Measurements from ENCODE around the gene MIEF1.

Gene MIEF1

DNA sequence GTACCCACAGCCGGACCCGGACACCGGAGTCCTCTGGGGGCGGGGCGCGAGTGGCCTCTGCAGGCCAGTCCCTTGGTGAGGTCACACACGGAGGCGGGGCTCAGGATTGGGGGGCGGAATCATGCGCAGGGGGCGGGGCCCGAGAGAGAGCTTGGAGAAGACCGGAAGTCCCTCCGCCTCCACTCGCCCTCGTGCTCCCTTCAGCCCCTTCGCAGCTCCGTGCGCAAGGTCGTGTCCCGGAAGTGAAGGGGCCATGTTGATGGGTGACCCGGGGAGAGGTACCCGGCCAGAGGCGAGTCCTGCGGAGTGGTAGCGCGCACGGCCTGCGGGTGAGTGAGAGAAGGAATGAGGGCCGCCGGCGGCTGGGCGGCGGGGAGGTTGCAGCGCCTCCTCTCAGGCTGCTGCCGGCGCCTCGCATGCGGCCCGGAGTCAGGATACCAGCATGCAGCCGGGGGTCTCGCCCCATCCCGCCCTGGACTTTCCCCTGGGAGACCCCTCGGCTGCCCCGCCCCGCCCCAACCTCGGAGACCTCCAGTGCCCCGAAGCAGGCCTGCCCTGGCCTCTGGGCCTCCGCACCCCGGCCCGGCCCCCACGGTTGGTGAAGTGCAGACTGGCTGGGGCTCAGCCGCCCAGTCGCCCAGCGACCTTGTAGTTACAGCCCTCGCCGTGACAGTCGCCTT, at the start of gene MIEF1:
MIEF1 (plus strand) TSS at position 182 of the 680 bp plus-strand sequence. CDS start 9,005 bp downstream, outside the sequence.
- TF ChIP-seq ZNF274 (IDR thresholded peaks at IDR 0.05; ENCODE audit: low read depth, low read length), result no peak

DNA sequence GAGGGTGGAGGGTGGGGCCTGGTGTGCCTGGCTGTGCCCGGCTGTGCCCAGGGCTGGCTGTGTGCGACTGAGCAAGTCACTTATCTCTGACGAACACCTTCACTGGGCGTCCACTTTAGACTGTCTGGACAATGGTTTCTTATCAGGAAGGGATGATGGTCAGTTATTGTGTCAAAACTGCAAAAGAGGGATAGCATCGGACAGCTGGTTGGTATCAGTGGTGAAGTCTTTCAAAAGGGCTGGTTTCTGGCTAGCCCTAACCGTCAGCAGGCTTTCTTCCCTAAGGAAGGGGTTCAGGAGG, 49.4 kb upstream of the MIEF1 start:
- H3K4me3 ChIP-seq (ENCODE audit: low read length), result no peak overlapping the region
- no peak for TF ChIP-seq ZNF274 (IDR thresholded peaks at IDR 0.05; ENCODE audit: low read depth, low read length)

More for the DNA sequence above, at the start of gene MIEF1:
- H3K4me3 ChIP-seq (ENCODE audit: low read length), result peak within 1 kb of the TSS; percentile 84

DNA sequence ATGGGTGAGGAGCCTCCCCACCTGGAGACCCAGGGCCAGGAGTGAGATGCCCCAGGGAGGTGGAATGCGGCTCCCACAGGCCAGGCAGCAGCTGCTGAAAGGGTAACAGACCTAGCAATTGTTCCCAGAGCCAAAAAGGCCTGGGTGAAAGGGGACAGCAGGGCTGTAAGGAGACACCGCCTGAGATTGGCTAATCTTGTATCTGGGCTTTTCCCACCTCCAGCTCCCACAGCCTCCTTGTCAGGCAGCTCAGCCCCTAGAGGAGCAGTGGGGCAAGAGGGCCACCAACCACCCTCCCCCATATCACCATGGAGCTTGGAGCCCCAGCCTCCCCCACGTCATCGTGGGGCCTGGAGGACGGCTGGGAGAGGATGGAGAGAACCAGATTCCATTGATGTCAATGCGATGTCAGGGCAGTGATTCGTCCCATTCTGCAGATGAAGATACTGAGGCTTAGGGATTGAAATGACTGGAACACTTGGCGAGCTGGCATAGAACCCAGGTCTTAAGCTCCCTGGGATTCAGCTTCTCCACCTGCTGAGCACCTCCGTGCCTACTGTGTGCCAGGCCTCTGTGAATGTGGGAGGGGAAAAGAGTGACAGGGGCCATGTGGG, 48.2 kb upstream of the MIEF1 start:
- TF ChIP-seq ZNF274 (IDR thresholded peaks at IDR 0.05; ENCODE audit: low read depth, low read length), result no peak
- no peak overlapping the region for H3K4me3 ChIP-seq (ENCODE audit: low read length)

DNA sequence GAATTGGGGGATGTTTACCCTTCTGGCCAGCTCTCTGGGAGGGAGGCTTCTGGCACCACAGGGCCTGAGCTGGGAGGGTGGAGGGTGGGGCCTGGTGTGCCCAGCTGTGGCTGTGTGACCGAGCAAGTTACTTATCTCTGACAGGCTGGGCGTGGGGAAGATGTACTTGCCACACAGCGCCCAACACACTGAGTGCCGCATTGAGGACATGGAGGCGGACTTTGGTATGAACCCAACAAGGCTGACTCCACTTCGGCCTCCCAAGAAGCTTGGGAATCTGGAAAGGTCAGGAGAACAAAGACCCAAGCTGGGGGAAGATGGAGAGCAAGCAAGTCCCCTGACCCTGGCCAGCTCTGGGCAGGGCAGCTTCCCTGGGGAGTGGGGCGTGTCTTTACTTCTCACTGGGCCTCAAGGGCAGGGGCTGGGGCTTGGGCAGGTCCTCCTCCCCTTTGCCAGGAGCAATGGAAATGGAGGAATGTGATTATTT, 47.7 kb upstream of the MIEF1 start:
- no peak for TF ChIP-seq ZNF274 (IDR thresholded peaks at IDR 0.05; ENCODE audit: low read depth, low read length)

DNA sequence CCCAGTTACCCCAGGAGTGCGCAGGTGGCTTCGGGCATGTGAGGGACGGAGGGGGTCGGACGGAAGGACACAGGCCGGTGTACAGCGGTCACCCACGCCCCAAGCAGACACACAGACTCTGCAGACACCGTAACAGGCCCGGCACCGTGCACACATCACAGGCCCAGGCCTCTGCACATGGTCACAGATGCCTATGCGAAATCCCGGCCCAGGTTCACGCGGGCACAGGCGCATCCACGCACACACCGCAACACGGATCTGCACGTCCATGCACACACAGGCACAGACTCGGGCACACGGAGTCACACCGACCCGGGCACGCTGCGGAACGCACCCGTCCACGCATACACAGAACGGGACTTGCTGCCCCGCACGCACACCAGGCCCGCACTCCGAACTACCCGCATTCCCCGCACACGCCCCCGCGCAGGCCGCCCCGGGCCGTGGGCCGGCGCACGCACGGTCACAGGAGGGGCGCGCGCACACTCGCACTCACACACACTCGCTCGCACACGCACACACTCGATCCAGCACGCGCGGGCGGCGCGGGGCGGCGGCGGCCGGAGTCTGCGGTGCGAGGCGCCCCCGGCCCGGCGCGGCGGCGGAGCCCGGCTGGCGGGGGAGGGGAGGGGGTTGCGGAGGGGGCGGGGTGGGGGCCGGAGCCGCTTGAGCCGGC, 45.4 kb upstream of the MIEF1 start, which contains the start of gene MGAT3:
MGAT3 (plus strand) TSS at position 491 of the 676 bp plus-strand sequence. CDS start 30,336 bp downstream, outside the sequence.
- no peak for TF ChIP-seq ZNF274 (IDR thresholded peaks at IDR 0.05; ENCODE audit: low read depth, low read length)
- peak within 1 kb of the TSS; percentile 69 for H3K4me3 ChIP-seq (ENCODE audit: low read length)

More for the DNA sequence above, 47.7 kb upstream of the MIEF1 start:
- no peak overlapping the region for H3K4me3 ChIP-seq (ENCODE audit: low read length)

DNA sequence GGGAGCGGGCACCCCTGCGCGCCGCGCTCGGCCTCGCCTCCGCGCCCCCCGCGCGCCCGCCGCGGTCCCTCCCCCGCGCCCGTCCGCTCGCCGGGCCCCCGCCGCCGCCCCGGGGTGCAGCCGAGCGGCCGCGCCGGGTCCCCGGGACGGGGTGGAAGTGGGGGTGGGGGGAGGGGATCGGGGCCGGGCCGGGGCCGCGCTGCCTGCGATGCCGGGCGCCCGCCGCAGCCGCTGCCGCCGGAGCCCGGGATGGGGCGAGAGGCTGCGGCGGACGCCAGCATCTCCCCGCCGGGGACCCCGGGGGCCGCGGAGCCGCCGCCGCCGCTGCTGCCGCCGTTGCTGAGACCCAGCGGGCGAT, 44.9 kb upstream of the MIEF1 start:
- TF ChIP-seq ZNF274 (IDR thresholded peaks at IDR 0.05; ENCODE audit: low read depth, low read length), result no peak
- H3K4me3 ChIP-seq (ENCODE audit: low read length), result peak overlapping the region; percentile 69; the same call in 1 of the 2 replicates

DNA sequence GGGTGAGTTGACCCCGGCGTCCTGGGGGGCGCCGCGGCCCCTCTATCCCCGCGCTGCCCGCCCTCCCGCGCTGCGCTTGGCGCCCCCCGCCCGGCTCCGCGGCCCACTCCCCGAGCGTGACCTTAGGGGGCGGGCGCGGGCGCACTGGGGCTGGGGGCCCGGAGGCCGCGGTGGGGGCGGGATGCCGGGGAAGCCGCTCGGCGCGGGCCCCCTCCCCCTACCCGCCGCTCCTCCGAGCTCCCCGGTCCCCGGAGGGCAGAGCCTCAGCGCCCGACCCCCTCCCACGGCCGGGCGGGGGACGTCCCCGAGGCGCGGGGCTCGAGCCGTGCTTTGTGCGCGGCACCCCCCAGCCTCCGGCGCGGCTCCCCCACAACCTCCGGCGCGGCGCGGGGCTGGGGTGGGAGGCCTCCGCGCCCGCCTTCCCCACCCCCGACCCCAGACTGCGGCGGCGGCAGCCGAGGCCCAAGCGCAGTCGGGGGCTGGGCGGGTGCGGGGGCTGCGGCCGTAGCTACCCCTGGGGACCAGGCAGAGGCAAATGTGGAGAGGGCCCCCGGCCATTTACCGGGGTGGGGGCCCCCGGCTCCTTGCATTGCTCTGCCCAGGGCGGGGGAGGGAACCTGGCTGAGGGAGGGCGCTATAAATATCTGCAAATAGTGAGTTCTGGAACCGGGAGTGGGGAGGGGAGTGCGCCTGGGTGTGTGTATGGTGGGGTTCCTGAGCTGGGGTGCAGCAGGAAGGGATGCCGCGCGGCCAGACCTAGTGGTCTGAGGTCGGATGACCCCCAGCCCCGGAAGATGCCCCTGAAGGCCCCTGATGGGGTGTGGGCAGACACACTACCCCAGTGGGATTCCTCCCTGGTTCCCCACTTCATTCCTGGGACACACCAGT, 44.3 kb upstream of the MIEF1 start:
- no peak for TF ChIP-seq ZNF274 (IDR thresholded peaks at IDR 0.05; ENCODE audit: low read depth, low read length)
- H3K4me3 ChIP-seq (ENCODE audit: low read length), result peak overlapping the region; percentile 69

DNA sequence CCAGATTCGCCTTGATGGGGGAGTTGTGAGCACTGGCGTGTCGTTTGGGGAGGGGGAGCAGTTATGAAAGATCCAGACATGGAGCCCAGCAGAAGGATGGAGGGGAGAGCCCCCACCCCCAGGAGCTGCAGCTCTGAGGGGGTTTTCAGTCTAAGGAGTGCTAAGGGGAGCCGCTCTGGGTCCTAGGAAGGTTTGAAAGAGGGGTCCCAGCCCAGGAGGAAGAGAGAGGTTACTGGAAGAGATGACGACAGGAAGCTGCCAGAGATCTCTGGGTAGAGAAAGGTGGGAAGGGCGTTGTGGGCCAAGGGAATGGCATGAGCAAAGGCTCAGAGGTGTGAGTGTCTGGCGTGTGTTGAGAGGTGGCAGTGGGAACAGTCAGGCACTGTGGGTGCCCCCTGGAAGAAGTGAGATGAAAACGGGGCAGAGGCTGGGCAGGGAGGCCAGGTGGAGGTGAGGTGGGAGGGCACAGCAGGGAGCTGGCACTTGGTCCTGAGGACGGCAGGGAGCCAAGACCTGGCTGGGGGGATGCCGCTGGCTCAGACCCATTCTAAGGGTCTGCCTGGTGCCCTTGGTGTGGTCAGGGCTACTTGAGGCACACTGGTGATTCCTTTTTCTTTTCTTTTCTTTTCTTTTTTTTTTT, 43.5 kb upstream of the MIEF1 start:
- H3K4me3 ChIP-seq (ENCODE audit: low read length), result peak overlapping the region; percentile 69
- no peak for TF ChIP-seq ZNF274 (IDR thresholded peaks at IDR 0.05; ENCODE audit: low read depth, low read length)

DNA sequence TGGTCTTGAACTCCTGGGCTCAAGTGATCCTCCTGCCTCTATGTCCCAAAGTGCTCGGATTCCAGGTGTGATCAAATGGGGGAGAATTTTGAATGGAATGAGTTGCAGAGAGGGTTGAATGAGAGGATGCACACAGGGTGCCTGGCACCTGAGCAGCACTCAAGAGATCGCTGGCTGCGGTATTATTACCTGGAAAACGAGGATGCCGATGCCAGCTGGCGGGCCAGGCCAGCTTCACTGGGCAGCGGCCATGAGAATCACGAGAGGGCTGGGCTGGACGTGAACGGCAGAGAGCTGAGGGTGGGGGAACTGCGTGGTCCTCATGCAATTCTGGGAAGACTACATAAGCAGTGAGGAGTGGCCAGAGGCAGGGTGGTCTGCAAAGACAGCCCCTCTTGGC, 42.4 kb upstream of the MIEF1 start:
- no peak for TF ChIP-seq ZNF274 (IDR thresholded peaks at IDR 0.05; ENCODE audit: low read depth, low read length)
- no peak overlapping the region for H3K4me3 ChIP-seq (ENCODE audit: low read length)

DNA sequence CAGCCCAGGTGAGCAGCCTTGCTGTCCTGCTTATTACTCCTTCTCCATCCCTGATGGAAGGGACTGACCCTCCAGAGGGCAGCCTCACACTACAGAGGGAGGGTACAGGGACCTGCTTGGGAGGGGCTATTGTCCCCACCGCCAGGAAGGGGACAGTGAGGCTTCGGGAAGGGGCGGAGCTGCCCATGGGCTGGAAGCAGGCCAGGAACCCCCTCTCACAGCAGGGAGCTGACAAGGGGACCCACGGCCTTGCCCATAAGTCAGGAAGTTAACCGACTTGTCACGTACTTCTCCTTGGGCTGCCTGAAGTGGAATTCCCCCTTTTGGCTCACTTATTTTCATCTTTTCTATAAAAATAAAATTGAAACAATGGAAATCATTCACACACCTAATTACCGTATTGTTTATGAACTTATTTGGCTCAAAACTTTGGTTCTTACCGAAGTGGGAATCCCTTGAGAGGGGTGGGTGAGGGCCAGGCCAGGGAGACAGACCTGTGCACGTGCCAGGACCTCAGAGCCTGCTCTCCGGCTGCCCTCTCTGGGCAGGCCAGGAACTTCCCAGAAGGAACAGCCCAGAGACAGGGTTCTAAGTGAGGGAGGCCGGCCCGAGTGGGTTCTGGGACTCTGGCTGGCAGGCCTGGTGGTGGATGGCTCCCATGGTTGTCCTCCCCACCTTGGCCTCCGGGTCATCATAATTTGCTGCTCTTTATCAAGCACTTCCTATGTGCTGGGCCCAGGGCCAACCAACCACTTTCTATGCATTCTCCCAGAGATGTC, 39.5 kb upstream of the MIEF1 start:
- no peak overlapping the region; the same call in 1 of the 2 replicates for H3K4me3 ChIP-seq (ENCODE audit: low read length)
- TF ChIP-seq ZNF274 (IDR thresholded peaks at IDR 0.05; ENCODE audit: low read depth, low read length), result no peak

DNA sequence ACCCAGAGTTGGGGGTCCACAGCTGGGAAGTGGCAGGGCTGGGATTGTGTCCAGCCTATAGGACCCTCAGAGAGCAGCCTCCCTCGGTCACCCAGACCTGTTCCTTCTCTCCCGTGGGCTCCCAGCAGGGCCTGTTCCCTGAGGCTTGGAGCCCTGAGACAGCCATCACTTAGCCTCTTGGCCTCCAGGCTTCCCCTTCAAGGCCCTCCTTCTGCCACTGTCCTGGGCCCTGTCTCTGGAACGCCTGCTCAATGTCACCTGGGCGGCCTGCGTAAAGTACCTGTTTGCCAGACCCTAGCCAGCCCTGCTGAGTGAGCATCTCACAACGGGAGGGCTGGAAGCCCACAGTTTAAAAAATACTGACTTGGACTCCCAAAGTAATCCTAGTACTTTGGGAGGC, 38.8 kb upstream of the MIEF1 start:
- H3K4me3 ChIP-seq (ENCODE audit: low read length), result no peak overlapping the region
- no peak for TF ChIP-seq ZNF274 (IDR thresholded peaks at IDR 0.05; ENCODE audit: low read depth, low read length)

DNA sequence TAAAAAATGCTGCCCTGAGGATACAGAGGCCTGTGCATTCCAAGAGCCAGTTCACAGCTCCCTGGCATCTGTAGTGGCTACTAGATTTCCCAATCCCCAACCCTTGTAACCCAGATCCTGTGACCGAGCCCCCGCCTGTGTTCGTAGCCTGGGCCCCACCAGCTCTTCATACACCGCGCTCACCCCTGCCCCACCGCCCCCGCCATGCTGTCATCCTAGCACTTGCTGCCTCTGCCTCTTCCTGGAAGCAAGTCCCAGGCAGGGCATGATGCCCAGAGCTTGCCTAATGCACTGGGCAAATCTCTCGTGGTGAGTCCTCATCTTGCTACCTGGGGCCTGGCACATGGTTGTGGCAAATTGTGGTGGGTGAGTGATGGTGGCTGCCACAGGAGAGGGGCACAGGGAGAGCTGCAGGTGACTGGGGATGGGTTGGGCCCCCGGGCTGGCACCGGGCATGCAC, 38.1 kb upstream of the MIEF1 start:
- TF ChIP-seq ZNF274 (IDR thresholded peaks at IDR 0.05; ENCODE audit: low read depth, low read length), result no peak
- H3K4me3 ChIP-seq (ENCODE audit: low read length), result no peak overlapping the region
